K562 (cell line): ENCODE measurements around the gene ATP2A1. TPM values are rescaled to one million over a fixed set of nuclear protein-coding genes. Genes with fewer than 3 reads are reported as not detected.

Source experiments
- ATAC-seq: fragments of 200-7000 bp; cut with Tn5 transposase; 3 replicates; pipeline ENCODE4 v1.9.1; 2020; ENCODE audit warnings: moderate library complexity
- BruUV-seq: library from RNA; stranded (reverse); fragments of 400-500 nt; replicated peaks from 2 replicates; lab custom pipeline; 2021; lab: Mats Ljungman, UMichigan
- CTCF ChIA-PET: fragments of 300-600 bp; formaldehyde crosslinking; extraction: SDS; loops from one replicate; lab custom pipeline; 2021; ENCODE audit warnings: low intra/inter-chr PET ratio; lab: Yijun Ruan, JAX
- POLR2A ChIA-PET: fragments of 300-600, 350-650 bp; sonication (Branson Sonifier 250); formaldehyde crosslinking; extraction: SDS; loops from one replicate; lab custom pipeline; 2021; ENCODE audit warnings: antibody characterized with exemption, inconsistent platforms; lab: Yijun Ruan, JAX
- DNase-seq, 4 experiments: peaks; one replicate each; pipeline versions ENCODE4 v3.0.0 to v3.0.0-alpha.2; 2011 to 2018; ENCODE audit warnings: low spot score in 3 of 4, mixed read lengths in 3 of 4; ENCODE audit errors: extremely low read depth in 1 of 4
- FAIRE-seq: peaks from 2 replicates; lab custom pipeline; 2011; peaks lifted over from hg19 to GRCh38; lab: Jason Lieb, UNC
- H2AFZ ChIP-seq: 2 replicates; pipeline ENCODE4 v1.6.0; 2011; ENCODE audit warnings: low read depth, low read length, control low read depth, inconsistent platforms
- H3K27ac ChIP-seq: fragments of 200-600 bp; 3 replicates; pipeline ENCODE4 v1.8.0; 2011; ENCODE audit warnings: low read depth, mild to moderate bottlenecking, control low read depth, inconsistent platforms, low read length, moderate library complexity, mixed read lengths; ENCODE audit errors: extremely low read depth
- H3K27me3 ChIP-seq, 2 experiments: fragments of 300-600 bp in 1 of 2; 2 replicates in 1 of 2; 3 replicates in 1 of 2; pipeline versions ENCODE4 v1.6.0 to v1.8.0; 2011; ENCODE audit warnings: inconsistent platforms in 2 of 2, low read length in 2 of 2, mild to moderate bottlenecking in 1 of 2, mixed read lengths in 1 of 2, moderate library complexity in 1 of 2; ENCODE audit not compliant: control insufficient read depth in 2 of 2, insufficient read depth in 2 of 2
- H3K36me3 ChIP-seq: fragments of 300-600 bp; 3 replicates; pipeline ENCODE4 v1.8.0; 2011; ENCODE audit warnings: mild to moderate bottlenecking, low read length, inconsistent platforms; ENCODE audit not compliant: control insufficient read depth, insufficient read depth
- H3K4me1 ChIP-seq, 2 experiments: fragments of 200-600 bp in 1 of 2; replicated peaks in 1 of 2; 2 replicates in 1 of 2; 3 replicates in 1 of 2; pipeline versions ENCODE4 v1.5.1 to v1.8.0; 2011; ENCODE audit warnings: inconsistent platforms in 2 of 2, low read length in 2 of 2, mild to moderate bottlenecking in 1 of 2, mixed read lengths in 1 of 2, moderate library complexity in 1 of 2; ENCODE audit not compliant: control insufficient read depth in 2 of 2, insufficient read depth in 2 of 2
- H3K4me2 ChIP-seq: 2 replicates; pipeline ENCODE4 v1.6.1; 2011; ENCODE audit warnings: low read length, control low read depth, inconsistent platforms, mixed read lengths; ENCODE audit not compliant: insufficient read depth
- H3K4me3 ChIP-seq: fragments of 200-600 bp; sonication (generic), shearing (Covaris generic); 2 replicates; pipeline ENCODE4 v1.5.1; 2016; ENCODE audit warnings: control low read depth, inconsistent platforms
- H3K79me2 ChIP-seq: fragments of 200-600 bp; 3 replicates; pipeline ENCODE4 v1.8.0; 2011; ENCODE audit warnings: low read length, inconsistent platforms; ENCODE audit not compliant: control insufficient read depth, insufficient read depth
- H3K9ac ChIP-seq, 2 experiments: 2 replicates each; pipeline versions ENCODE4 v1.6.0 to v1.6.1; 2011; ENCODE audit warnings: low read depth in 2 of 2, low read length in 2 of 2, control low read depth in 1 of 2, inconsistent platforms in 1 of 2, mild to moderate bottlenecking in 1 of 2, mixed read lengths in 1 of 2; ENCODE audit not compliant: insufficient read depth in 1 of 2
- H3K9me1 ChIP-seq: one replicate; pipeline ENCODE4 v1.6.0; 2011; ENCODE audit warnings: inconsistent platforms, mild to moderate bottlenecking, low read length, moderate library complexity; ENCODE audit not compliant: control insufficient read depth, insufficient read depth
- H3K9me3 ChIP-seq: replicated peaks from 2 replicates; pipeline ENCODE4 v1.5.1; 2011; ENCODE audit warnings: low read depth, low read length, inconsistent platforms; ENCODE audit not compliant: control insufficient read depth, insufficient read depth
- H4K20me1 ChIP-seq: replicated peaks from 2 replicates; pipeline ENCODE4 v1.6.1; 2011; ENCODE audit warnings: low read length, inconsistent platforms, mixed read lengths; ENCODE audit not compliant: control insufficient read depth, insufficient read depth
- KDM5B ChIP-seq: fragments of 200-600 bp; sonication (generic); IDR thresholded peaks from 2 replicates; pipeline ENCODE4 v1.6.1; 2012; ENCODE audit warnings: low read depth, mild to moderate bottlenecking, moderate library complexity, low read length, control low read depth, inconsistent platforms; ENCODE audit not compliant: insufficient replicate concordance
- MAFK ChIP-seq: IDR thresholded peaks from 2 replicates; pipeline ENCODE4 v1.6.1; 2011; ENCODE audit warnings: low read length, improper control_type of control experiment
- NR3C1 ChIP-seq: sonication (generic); formaldehyde crosslinking; IDR thresholded peaks from 2 replicates; pipeline ENCODE4 v1.8.1; 2022; ENCODE audit warnings: missing genetic modification reagents
- SRF ChIP-seq, 2 experiments: fragments of 250-450, 450-650 bp in 1 of 2; sonication (Bioruptor Pico) in 1 of 2; sonication (generic) in 1 of 2; formaldehyde crosslinking; IDR thresholded peaks; 2 replicates each; pipeline versions ENCODE4 v1.5.0 to v1.5.1; 2020 to 2022; ENCODE audit warnings: mild to moderate bottlenecking in 1 of 2, missing genetic modification reagents in 1 of 2
- U2AF2 ChIP-seq: fragments of 200-400 bp; formaldehyde crosslinking; optimal IDR thresholded peaks from 2 replicates; pipeline ENCODE3; 2017; ENCODE audit warnings: low read depth, mild to moderate bottlenecking, low read length
- WGBS: fragments of 100-300 bp; shearing (Covaris generic); methylation state at CpG from one replicate; pipeline ENCODE4 v1.1.6; 2016; ENCODE audit warnings: low coverage, mixed read lengths; ENCODE audit not compliant: insufficient coverage; ENCODE audit errors: missing lambda C conversion rate; 5-methylcytosine and 5-hydroxymethylcytosine counted together
- in situ Hi-C: fragments of 300-500 bp; cut with MboI; formaldehyde crosslinking; loops from 4 replicates; pipeline ENCODE4 v1.15.0; 2018; ENCODE audit warnings: inconsistent platforms, mixed read lengths
- intact Hi-C: fragments of 100-400 bp; cut with micrococcal nuclease; formaldehyde crosslinking; loops from 2 replicates; pipeline ENCODE4 v1.14.2; 2022
- polyA plus RNA-seq, 8 experiments: library from polyadenylated mRNA; depleted of rRNA in 4 of 8; stranded (reverse) in 5 of 8; unstranded in 3 of 8; fragments of >200 nt; fragmentation: Nextera tagmentation in 2 of 8; fragmentation: Illumina TruSeq in 1 of 8; extraction: Ambion mirVana in 2 of 8; extraction: Trizol in 1 of 8; gene quantifications; 2 replicates each; pipeline versions ENCODE4 v1.2.1 to v1.2.3, GENCODE V29; 2011 to 2014; ENCODE audit warnings: inconsistent platforms in 1 of 8, missing spikeins in 1 of 8
- total RNA-seq, 7 experiments: library from RNA; depleted of rRNA in 6 of 7; stranded (reverse); fragments of >200 nt in 6 of 7; fragmentation: Illumina TruSeq in 2 of 7; extraction: Trizol in 2 of 7; gene quantifications; 2 replicates each; pipeline versions ENCODE4 v1.2.1 to v1.2.3, GENCODE V29; 2011 to 2021; ENCODE audit warnings: low replicate concordance in 1 of 7
- TF ChIP-seq, protein P1 (sequence below): fragments of 250-450 bp; sonication (Bioruptor Pico); IDR thresholded peaks from 2 replicates; pipeline ENCODE4 v1.8.0; 2021; ENCODE audit warnings: mild to moderate bottlenecking, moderate library complexity

The ATP2A1 gene
- total and polyA plus RNA-seq, 9 of the 15 experiments (the other 6 are each of a cell fraction or from before 2014, with no cell fraction given) = 0.25 to 2.6 (median 0.65) TPM

DNA sequence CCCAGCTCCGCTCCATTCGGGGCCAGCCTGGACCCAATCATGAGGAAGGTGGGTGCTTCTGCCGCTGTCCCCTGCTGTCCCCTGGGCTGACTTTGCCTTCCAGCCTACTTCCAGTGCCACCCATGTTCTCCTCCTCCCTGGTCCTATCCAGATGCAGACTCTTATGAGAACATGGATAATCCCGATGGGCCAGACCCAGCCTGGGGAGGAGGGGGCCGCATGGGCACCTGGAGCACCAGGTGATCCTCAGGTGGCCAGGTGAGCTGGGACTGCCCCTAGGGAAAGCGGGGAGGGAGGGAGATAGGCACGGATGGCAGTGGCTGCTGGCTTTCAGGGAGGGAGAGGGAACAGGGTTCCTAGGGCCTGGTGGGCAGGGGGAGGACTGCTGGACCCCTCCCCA is 60.4 kb downstream of the ATP2A1 start:
- POLR2A ChIA-PET = interaction anchor here (0.6 kb wide), 1 partner anchor 34 kb away, joined by 3 read pairs; no protein-coding TSS in a partner anchor
- H3K4me1 ChIP-seq = peaks cover 8 to 36% of the 10 kb centered on the region in 2 experiments; a peak in 4 of 5 replicates
- H4K20me1 ChIP-seq = no peaks in the 10 kb centered on the region
- in situ Hi-C loops = loop anchor here (25.0 kb wide), 1 partner anchor 501 kb away; no protein-coding TSS in a partner anchor
- no peak overlapping the region for H3K4me2 ChIP-seq
- no peak overlapping the region for H2AFZ ChIP-seq
- peak overlapping the region in 1 of 2 experiments; percentile 48; a peak in 1 of 4 replicates for H3K9ac ChIP-seq
- H3K79me2 ChIP-seq = peaks cover 9% of the 10 kb centered on the region
- CTCF ChIA-PET = no interaction called here
- H3K4me3 ChIP-seq = no peak overlapping the region
- DNase-seq (no peak), FAIRE-seq (no peak), ATAC-seq (no peak)
- no TSS peak for BruUV-seq
- TF ChIP-seq, protein P1, sequence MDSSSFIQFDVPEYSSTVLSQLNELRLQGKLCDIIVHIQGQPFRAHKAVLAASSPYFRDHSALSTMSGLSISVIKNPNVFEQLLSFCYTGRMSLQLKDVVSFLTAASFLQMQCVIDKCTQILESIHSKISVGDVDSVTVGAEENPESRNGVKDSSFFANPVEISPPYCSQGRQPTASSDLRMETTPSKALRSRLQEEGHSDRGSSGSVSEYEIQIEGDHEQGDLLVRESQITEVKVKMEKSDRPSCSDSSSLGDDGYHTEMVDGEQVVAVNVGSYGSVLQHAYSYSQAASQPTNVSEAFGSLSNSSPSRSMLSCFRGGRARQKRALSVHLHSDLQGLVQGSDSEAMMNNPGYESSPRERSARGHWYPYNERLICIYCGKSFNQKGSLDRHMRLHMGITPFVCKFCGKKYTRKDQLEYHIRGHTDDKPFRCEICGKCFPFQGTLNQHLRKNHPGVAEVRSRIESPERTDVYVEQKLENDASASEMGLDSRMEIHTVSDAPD (CRISPR knock-in tag) = no peak
- TF ChIP-seq KDM5B = no peak
- TF ChIP-seq SRF (CRISPR knock-in tag; IDR thresholded peaks at IDR 0.05) = no peak
- no peak for TF ChIP-seq U2AF2
- TF ChIP-seq NR3C1 (CRISPR knock-in tag) = no peak
- TF ChIP-seq MAFK = no peak
- no peaks in the 10 kb centered on the region for H3K9me1 ChIP-seq
- no peaks in the 10 kb centered on the region for H3K36me3 ChIP-seq
- intact Hi-C loops = loop anchor here (5.0 kb wide), 1 partner anchor 56 kb away; no protein-coding TSS in a partner anchor
- WGBS = 42% methylated on average over 5 of the region's 7 CpGs
- H3K27me3 ChIP-seq = no peaks in the 10 kb centered on the region
- H3K9me3 ChIP-seq = no peaks in the 10 kb centered on the region
- H3K27ac ChIP-seq = no peak overlapping the region
